WERI-Rb-1 (cell line): ENCODE data around the gene MIDN.
A peak's percentile ranks its signal among the peaks of the same experiment; 100 is the strongest.

ENCODE experiments used
- DNase-seq: peaks from one replicate; pipeline ENCODE4 v3.0.0-alpha.2; 2020
- H3K27ac ChIP-seq: fragments of 250-450 bp; sonication (Bioruptor Pico); 2 replicates; pipeline ENCODE4 v1.5.1; 2020; ENCODE audit warnings: mild to moderate bottlenecking, moderate library complexity
- H3K27me3 ChIP-seq: fragments of 250-450 bp; sonication (Bioruptor Pico); 2 replicates; pipeline ENCODE4 v1.5.1; 2021; ENCODE audit warnings: mild to moderate bottlenecking, low read depth, moderate library complexity; ENCODE audit not compliant: insufficient read depth, severe bottlenecking
- H3K36me3 ChIP-seq: fragments of 250-450 bp; sonication (Bioruptor Pico); 2 replicates; pipeline ENCODE4 v1.5.1; 2020; ENCODE audit warnings: mild to moderate bottlenecking, moderate library complexity
- H3K4me3 ChIP-seq: 2 replicates; pipeline ENCODE4 v1.5.1; 2011; ENCODE audit warnings: low read depth, mild to moderate bottlenecking, control low read depth, low read length
- H3K9me3 ChIP-seq: fragments of 250-450 bp; sonication (Bioruptor Pico); 2 replicates; pipeline ENCODE4 v1.5.1; 2021; ENCODE audit warnings: mild to moderate bottlenecking, moderate library complexity; ENCODE audit not compliant: severe bottlenecking
- CTCF ChIP-seq: IDR thresholded peaks from 2 replicates; pipeline ENCODE4 v1.5.1; 2011; ENCODE audit warnings: low read depth, mild to moderate bottlenecking, control low read depth, inconsistent platforms, low read length

Gene MIDN

GRCh38 chr19:1274081-1274851, 25.9 kb downstream of the MIDN start:
- no peak for TF ChIP-seq CTCF
- Histone ChIP-seq H3K4me3 (peak overlapping the region; percentile 33), H3K36me3 (peaks cover 75% of the 10 kb centered on the region), H3K27ac (peak overlapping the region; percentile 92), H3K27me3 (no peaks in the 10 kb centered on the region), H3K9me3 (no peaks in the 10 kb centered on the region)
- DNase-seq: no peak

GRCh38 chr19:1274852-1275259, 26.5 kb downstream of the MIDN start:
- no peaks in the 10 kb centered on the region for H3K27me3 ChIP-seq
- peak; percentile 30 for DNase-seq
- no peaks in the 10 kb centered on the region for H3K9me3 ChIP-seq
- peaks cover 79% of the 10 kb centered on the region for H3K36me3 ChIP-seq
- peak overlapping the region; percentile 33 for H3K4me3 ChIP-seq
- no peak for TF ChIP-seq CTCF
- peak overlapping the region; percentile 92 for H3K27ac ChIP-seq

GRCh38 chr19:1275260-1275975, 27.0 kb downstream of the MIDN start, which contains the start of gene FAM174C:
Gene FAM174C, plus strand, starts transcription at chr19:1275530. Its CDS starts 20 bp downstream, at chr19:1275550.
- DNase-seq: peak; percentile 97
- Histone ChIP-seq H3K36me3 (peaks cover 78% of the 10 kb centered on the region), H3K9me3 (no peaks in the 10 kb centered on the region), H3K4me3 (peak within 1 kb of the TSS; percentile 59), H3K27ac (peak within 1 kb of the TSS; percentile 92), H3K27me3 (no peaks in the 10 kb centered on the region)
- TF ChIP-seq CTCF: no peak

- DNase-seq: no peak
- Histone ChIP-seq H3K27ac (peak overlapping the region; percentile 92), H3K4me3 (peak overlapping the region; percentile 59), H3K36me3 (peaks cover 72% of the 10 kb centered on the region), H3K9me3 (no peaks in the 10 kb centered on the region), H3K27me3 (no peaks in the 10 kb centered on the region)
- TF ChIP-seq CTCF: no peak
Observed at GRCh38 chr19:1275976-1276627, 27.7 kb downstream of the MIDN start.

- Histone ChIP-seq H3K4me3 (peak overlapping the region; percentile 59), H3K27ac (peak overlapping the region; percentile 92), H3K9me3 (no peaks in the 10 kb centered on the region), H3K27me3 (no peaks in the 10 kb centered on the region), H3K36me3 (peaks cover 66% of the 10 kb centered on the region)
- DNase-seq: no peak
- TF ChIP-seq CTCF: no peak
Observed at GRCh38 chr19:1276628-1277022, 28.2 kb downstream of the MIDN start.
